Glutamatergic neuron (in vitro differentiated cells): ENCODE measurements around the gene ZNF532. TPM values are rescaled to one million over a fixed set of nuclear protein-coding genes. Genes with fewer than 3 reads are reported as not detected.

ENCODE experiments used
- DNase-seq: peaks from one replicate; pipeline ENCODE4 v3.0.0; 2022
- H3K27ac Mint-ChIP-seq: one replicate; pipeline ENCODE4 v1.8.0; 2020; ENCODE audit warnings: mild to moderate bottlenecking, mixed read lengths, inconsistent platforms; ENCODE audit not compliant: unreplicated experiment
- H3K27me3 Mint-ChIP-seq: one replicate; pipeline ENCODE4 v1.8.0; 2020; ENCODE audit warnings: mild to moderate bottlenecking, moderate library complexity, mixed read lengths, inconsistent platforms; ENCODE audit not compliant: unreplicated experiment
- H3K36me3 Mint-ChIP-seq: one replicate; pipeline ENCODE4 v1.8.0; 2020; ENCODE audit warnings: mild to moderate bottlenecking, mixed read lengths, inconsistent platforms; ENCODE audit not compliant: unreplicated experiment
- H3K4me1 Mint-ChIP-seq: one replicate; pipeline ENCODE4 v1.8.0; 2020; ENCODE audit warnings: mild to moderate bottlenecking, low read depth, mixed read lengths, inconsistent platforms; ENCODE audit not compliant: unreplicated experiment
- H3K4me3 Mint-ChIP-seq: one replicate; pipeline ENCODE4 v1.8.0; 2020; ENCODE audit warnings: mild to moderate bottlenecking, mixed read lengths, inconsistent platforms; ENCODE audit not compliant: unreplicated experiment
- H3K9me3 Mint-ChIP-seq: one replicate; pipeline ENCODE4 v1.8.0; 2020; ENCODE audit warnings: mild to moderate bottlenecking, moderate library complexity, mixed read lengths, inconsistent platforms; ENCODE audit not compliant: unreplicated experiment
- total RNA-seq: library from RNA; stranded (reverse); fragmentation: NEBNext Ultra II Directional; extraction: Animal tissue kit (Norgen Biotek cat#: 25700); gene quantifications from one replicate; pipeline ENCODE4 v1.2.1, GENCODE V29; 2021; ENCODE audit not compliant: unreplicated experiment
- TF ChIP-seq, protein P1 (sequence below): fragments of 200-600 bp; sonication (generic); IDR thresholded peaks from one replicate; pipeline ENCODE4 v1.5.0; 2021; ENCODE audit not compliant: partially characterized antibody, unreplicated experiment

The ZNF532 gene
- total RNA-seq, 1 donor from 2014 or later, result 217 TPM

DNA sequence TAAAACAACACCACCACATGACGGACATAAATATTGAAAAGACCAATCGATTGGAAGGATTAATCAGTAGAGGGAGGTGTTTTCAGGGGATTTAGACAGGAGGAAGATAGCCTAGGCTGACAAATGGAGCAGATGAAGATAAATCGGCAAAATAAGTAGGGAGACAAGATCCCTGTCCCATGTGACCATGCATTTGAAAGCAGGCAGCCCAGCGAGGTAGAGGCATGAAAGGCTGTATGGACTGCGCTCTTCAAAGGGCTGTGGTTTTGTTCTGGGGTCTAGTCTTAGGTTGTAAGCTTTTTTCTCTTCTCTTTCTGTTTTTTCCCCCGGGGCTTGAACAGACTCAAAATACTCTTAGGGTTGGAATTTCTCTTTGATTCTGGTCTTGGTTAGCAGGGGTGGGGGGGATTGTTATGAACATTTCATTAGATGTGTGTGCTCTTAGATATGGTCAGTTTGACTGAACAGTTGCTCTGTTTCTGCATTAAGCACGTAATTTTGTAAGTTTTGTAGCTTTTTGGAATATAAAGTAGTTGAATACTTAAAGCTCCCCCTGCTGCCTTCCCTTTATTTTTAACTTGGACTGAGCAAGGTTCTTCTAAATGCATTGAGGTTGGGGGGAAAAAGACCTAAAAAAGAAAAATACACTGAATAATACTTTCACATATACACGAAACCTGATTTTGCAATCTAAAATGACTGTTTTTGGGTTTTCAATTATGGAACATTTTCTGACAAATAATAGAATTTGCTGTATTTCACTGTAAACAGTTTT lies 32.2 kb downstream of the ZNF532 start:
- Mint-ChIP-seq H3K4me3 (peak overlapping the region; percentile 55), H3K9me3 (peaks cover 11% of the 10 kb centered on the region), H3K4me1 (peaks cover 73% of the 10 kb centered on the region), H3K27ac (peak overlapping the region; percentile 94), H3K36me3 (no peaks in the 10 kb centered on the region), H3K27me3 (peaks cover 13% of the 10 kb centered on the region)
- TF ChIP-seq, protein P1, sequence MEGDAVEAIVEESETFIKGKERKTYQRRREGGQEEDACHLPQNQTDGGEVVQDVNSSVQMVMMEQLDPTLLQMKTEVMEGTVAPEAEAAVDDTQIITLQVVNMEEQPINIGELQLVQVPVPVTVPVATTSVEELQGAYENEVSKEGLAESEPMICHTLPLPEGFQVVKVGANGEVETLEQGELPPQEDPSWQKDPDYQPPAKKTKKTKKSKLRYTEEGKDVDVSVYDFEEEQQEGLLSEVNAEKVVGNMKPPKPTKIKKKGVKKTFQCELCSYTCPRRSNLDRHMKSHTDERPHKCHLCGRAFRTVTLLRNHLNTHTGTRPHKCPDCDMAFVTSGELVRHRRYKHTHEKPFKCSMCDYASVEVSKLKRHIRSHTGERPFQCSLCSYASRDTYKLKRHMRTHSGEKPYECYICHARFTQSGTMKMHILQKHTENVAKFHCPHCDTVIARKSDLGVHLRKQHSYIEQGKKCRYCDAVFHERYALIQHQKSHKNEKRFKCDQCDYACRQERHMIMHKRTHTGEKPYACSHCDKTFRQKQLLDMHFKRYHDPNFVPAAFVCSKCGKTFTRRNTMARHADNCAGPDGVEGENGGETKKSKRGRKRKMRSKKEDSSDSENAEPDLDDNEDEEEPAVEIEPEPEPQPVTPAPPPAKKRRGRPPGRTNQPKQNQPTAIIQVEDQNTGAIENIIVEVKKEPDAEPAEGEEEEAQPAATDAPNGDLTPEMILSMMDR, result no peak
- DNase-seq, result no peak

DNA sequence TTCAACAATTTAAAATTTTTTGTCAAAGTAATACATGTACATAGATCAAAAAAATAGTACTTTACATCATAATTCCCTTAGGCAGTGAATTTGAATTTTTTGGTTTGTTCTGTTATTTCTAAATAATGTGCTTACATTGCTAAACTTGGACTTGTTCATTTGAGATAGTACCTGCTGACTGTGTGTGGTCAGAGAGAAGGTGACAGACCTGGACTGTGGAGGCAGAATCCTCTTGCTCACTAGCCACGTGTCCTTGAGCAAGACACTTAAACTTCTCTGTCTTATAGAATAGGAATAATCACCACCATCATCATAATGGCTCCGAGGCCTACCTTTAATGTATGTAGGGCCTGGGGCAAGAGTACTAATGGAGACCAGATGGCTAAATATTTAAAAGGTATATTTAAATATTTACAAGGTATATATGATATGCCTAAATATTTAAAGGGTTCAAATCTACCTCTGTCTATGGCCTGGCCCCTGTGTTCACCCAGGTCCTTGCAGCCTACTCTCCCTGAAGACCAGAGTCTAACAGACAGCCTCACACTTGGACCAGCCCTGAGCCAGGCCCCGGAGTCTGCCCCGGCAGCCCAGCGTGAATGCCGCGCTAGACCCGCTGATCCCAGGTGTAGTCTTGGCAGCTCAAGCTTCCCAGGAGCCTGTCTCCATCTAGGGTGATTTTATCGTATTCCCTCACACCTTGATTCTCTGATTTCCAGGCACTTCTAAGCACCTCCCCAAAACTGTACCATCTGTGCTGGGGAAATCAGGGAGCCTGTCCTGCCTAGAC lies 33.5 kb downstream of the ZNF532 start:
- Mint-ChIP-seq H3K9me3 (peaks cover 11% of the 10 kb centered on the region), H3K4me3 (peak overlapping the region; percentile 44), H3K4me1 (peaks cover 70% of the 10 kb centered on the region), H3K36me3 (no peaks in the 10 kb centered on the region), H3K27me3 (peaks cover 13% of the 10 kb centered on the region), H3K27ac (peak overlapping the region; percentile 83)
- TF ChIP-seq, protein P1, result no peak
- peak; percentile 34 for DNase-seq

DNA sequence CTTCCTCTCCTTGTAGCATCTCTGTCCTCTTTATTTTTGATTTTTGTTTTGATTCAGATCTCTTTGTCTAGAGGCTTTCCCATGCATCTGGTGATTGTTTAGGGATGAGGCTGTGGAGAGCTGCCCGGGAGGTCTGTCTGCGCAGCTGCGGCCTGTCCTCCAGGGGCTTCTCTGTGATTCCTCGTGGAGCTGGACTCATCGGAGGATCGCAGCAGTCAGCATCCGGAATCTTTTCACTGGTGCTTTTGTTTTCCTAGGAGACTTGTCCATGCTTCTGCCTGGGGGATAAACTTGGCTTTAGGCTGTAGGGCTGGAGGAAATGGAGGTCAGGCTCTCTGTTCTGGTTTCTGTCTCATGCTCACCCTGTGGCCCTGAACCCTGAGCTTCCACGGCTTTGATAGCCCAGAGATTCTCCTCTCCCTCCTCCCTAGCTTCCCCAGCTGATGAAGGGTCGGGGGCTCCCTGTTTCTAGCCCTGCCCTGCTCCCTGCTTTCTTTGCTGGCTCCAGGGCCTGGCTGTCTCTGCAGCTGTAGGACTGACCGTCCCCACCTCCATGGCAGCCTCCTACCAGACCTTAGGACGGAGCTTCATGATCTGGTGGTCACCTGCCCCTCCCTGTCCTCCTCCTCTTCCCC lies 35.5 kb downstream of the ZNF532 start:
- H3K27me3 Mint-ChIP-seq, result peaks cover 13% of the 10 kb centered on the region
- H3K27ac Mint-ChIP-seq, result peak overlapping the region; percentile 93
- peaks cover 61% of the 10 kb centered on the region for H3K4me1 Mint-ChIP-seq
- TF ChIP-seq, protein P1, result no peak
- H3K4me3 Mint-ChIP-seq, result peak overlapping the region; percentile 75
- peaks cover 14% of the 10 kb centered on the region for H3K9me3 Mint-ChIP-seq
- no peaks in the 10 kb centered on the region for H3K36me3 Mint-ChIP-seq
- peak; percentile 67 for DNase-seq

DNA sequence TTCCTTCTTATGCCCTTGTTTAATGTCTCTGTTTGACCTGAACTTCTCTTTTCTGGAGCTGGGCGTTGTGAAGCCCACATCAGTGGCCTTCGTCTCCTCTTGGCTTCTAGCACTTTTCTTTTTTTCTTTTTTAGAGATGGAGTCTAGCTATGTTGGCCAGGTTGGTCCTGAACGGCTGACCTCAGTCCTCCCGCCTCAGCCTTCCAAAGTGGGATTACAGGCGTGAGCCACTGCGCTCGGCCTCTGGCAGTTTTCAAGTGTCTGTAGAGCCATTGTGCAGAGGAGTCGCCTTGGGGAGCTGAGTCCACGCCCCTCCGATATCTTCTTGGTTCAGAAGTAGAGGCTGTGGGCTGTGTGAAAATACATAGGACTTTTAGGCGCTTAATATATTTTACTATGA lies 36.5 kb downstream of the ZNF532 start:
- H3K27me3 Mint-ChIP-seq, result peaks cover 13% of the 10 kb centered on the region
- TF ChIP-seq, protein P1, result no peak
- H3K4me3 Mint-ChIP-seq, result peak overlapping the region; percentile 37
- DNase-seq, result no peak
- H3K36me3 Mint-ChIP-seq, result no peaks in the 10 kb centered on the region
- H3K27ac Mint-ChIP-seq, result peak overlapping the region; percentile 36
- H3K4me1 Mint-ChIP-seq, result peaks cover 56% of the 10 kb centered on the region
- H3K9me3 Mint-ChIP-seq, result peaks cover 14% of the 10 kb centered on the region
